H1 (cell line): ENCODE measurements around the gene PRSS8. TPM values are rescaled to one million over a fixed set of nuclear protein-coding genes. Genes with fewer than 3 reads are reported as not detected.

Source experiments
- BRCA1 ChIP-seq: IDR thresholded peaks from 2 replicates; pipeline ENCODE4 v1.6.1; 2012; ENCODE audit warnings: low read depth, low read length, improper control_type of control experiment
- CHD1 ChIP-seq: IDR thresholded peaks from 2 replicates; pipeline ENCODE4 v1.6.1; 2012; ENCODE audit warnings: low read depth, low read length, improper control_type of control experiment
- GTF2F1 ChIP-seq: IDR thresholded peaks from 2 replicates; pipeline ENCODE4 v1.6.1; 2012; ENCODE audit warnings: low read depth, low read length, improper control_type of control experiment, borderline replicate concordance
- SRF ChIP-seq: IDR thresholded peaks from 2 replicates; pipeline ENCODE4 v1.6.1; 2011; ENCODE audit warnings: mild to moderate bottlenecking, low read depth, low read length, moderate library complexity
- polyA plus RNA-seq, 7 experiments: library from polyadenylated mRNA; depleted of rRNA in 3 of 7; stranded (reverse) in 5 of 7; unstranded in 2 of 7; fragments of >200 nt in 5 of 7; fragments of 200-250 nt in 2 of 7; gene quantifications; 1 replicate in 5 of 7; 2 replicates in 1 of 7; 4 replicates in 1 of 7; pipeline versions ENCODE4 v1.2.1 to v1.2.3, GENCODE V29; 2011 to 2013; ENCODE audit warnings: missing spikeins in 2 of 7, mixed read lengths in 2 of 7
- total RNA-seq: library from RNA; stranded (reverse); fragmentation: NEBNext Ultra II Directional; extraction: Animal tissue kit (Norgen Biotek cat#: 25700); gene quantifications from 2 replicates; pipeline ENCODE4 v1.2.1, GENCODE V29; 2021

The PRSS8 gene
- total and polyA plus RNA-seq, 2 of the 8 experiments (the other 6 are each of a cell fraction or from before 2014, with no cell fraction given) = 87.7 to 273 TPM

DNA sequence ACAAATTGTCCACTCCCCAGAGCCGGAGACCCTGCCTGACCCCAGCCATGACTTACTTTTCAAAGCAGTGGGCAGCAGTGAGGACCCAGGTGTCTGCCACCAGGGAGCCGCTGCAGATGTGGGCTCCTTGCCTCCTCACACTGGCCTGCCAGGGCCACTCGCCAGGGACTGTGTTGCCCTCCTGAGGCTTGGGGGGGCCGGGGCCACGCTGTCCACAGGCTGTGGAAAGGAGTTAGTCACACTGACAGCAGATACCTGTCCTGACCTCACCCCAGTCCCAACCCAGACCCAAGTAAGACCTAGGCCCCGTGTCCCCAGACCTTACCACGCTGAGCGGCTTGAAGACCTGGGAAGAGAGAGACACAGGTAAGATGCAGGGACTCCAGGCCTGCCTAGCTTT, 48.0 kb downstream of the PRSS8 start (continued):
- no peak for TF ChIP-seq GTF2F1
- no peak for TF ChIP-seq SRF
- TF ChIP-seq CHD1 = no peak
- TF ChIP-seq BRCA1 = no peak
